Left ventricle myocardium inferior (tissue), 1 donor: ENCODE results near the gene PARP1. TPM values are rescaled to one million over a fixed set of nuclear protein-coding genes. Genes with fewer than 3 reads are reported as not detected.

Experiments
- DNase-seq: peaks from one replicate; pipeline ENCODE4 v3.0.0-alpha.2; 2020
- H3K27ac ChIP-seq: fragments of 200-600 bp; replicated peaks from 2 replicates; pipeline ENCODE4 v1.8.0; 2021
- H3K27me3 ChIP-seq: fragments of 200-600 bp; 2 replicates; pipeline ENCODE4 v1.8.0; 2021; ENCODE audit warnings: low read depth
- H3K36me3 ChIP-seq: fragments of 200-600 bp; 2 replicates; pipeline ENCODE4 v1.8.0; 2021
- H3K4me1 ChIP-seq: fragments of 200-600 bp; 2 replicates; pipeline ENCODE4 v1.8.0; 2021
- H3K4me3 ChIP-seq: fragments of 200-600 bp; 2 replicates; pipeline ENCODE4 v1.8.0; 2021; ENCODE audit warnings: mild to moderate bottlenecking, moderate library complexity
- H3K9me3 ChIP-seq: fragments of 200-600 bp; replicated peaks from 2 replicates; pipeline ENCODE4 v1.8.0; 2021
- CTCF ChIP-seq: fragments of 200-600 bp; IDR thresholded peaks from 2 replicates; pipeline ENCODE4 v1.8.0; 2021; ENCODE audit warnings: antibody characterized with exemption, mild to moderate bottlenecking, borderline replicate concordance
- intact Hi-C: fragments of 100-400 bp; cut with micrococcal nuclease; formaldehyde crosslinking; loops from one replicate; pipeline ENCODE4 v1.11.0; 2022
- total RNA-seq: library from RNA; stranded (reverse); fragmentation: NEBNext Ultra II Directional; extraction: Animal tissue kit (Norgen Biotek cat#: 25700); gene quantifications from one replicate; pipeline ENCODE4 v1.2.1, GENCODE V29; 2021
- donor health status: DM: no; HTN: yes; CAD: no; lungs with severe emphysema.

Gene PARP1
- total RNA-seq, 1 donor from 2014 or later: 138 TPM

DNA sequence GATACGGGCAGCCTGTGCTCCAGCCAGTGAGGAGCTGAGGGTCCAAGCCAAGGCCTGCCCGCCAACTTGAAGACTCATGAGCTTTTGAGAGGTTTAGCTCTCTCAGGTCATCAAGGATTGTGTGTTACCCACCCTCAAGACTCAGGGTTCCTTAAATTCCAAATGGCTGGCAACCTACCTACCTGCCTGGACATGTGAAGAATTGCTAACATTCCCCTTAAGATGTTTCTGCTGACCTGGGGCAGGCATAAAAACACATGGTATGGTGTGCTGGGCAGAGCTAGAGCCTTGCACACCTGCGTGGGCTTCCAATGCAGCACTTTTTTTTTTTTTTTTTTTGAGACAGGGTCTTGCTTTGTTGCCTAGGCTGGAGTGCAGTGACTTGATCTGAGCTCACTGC is 17.2 kb downstream of the PARP1 start:
- Histone ChIP-seq H3K27ac (no peak overlapping the region), H3K4me3 (no peak overlapping the region), H3K36me3 (peaks cover 74% of the 10 kb centered on the region), H3K27me3 (no peaks in the 10 kb centered on the region), H3K9me3 (no peaks in the 10 kb centered on the region), H3K4me1 (peaks cover 11% of the 10 kb centered on the region)
- DNase-seq: no peak
- TF ChIP-seq CTCF: no peak
- intact Hi-C loops: no loop called here

- no peaks in the 10 kb centered on the region for H3K4me1 ChIP-seq
- H3K27ac ChIP-seq: no peak overlapping the region
- peaks cover 91% of the 10 kb centered on the region for H3K36me3 ChIP-seq
- no peaks in the 10 kb centered on the region for H3K9me3 ChIP-seq
- intact Hi-C loops: no loop called here
- DNase-seq: no peak
- TF ChIP-seq CTCF: no peak
- H3K27me3 ChIP-seq: no peaks in the 10 kb centered on the region
- H3K4me3 ChIP-seq: no peak overlapping the region
Measured at GRCh38 chr1:226388131-226388530, 19.8 kb downstream of the PARP1 start.

GRCh38 chr1:226384717-226385116 is 23.2 kb downstream of the PARP1 start:
- no peak for TF ChIP-seq CTCF
- H3K9me3 ChIP-seq: no peaks in the 10 kb centered on the region
- no peak for DNase-seq
- no peak overlapping the region for H3K27ac ChIP-seq
- peaks cover 100% of the 10 kb centered on the region for H3K36me3 ChIP-seq
- no peaks in the 10 kb centered on the region for H3K27me3 ChIP-seq
- intact Hi-C loops: no loop called here
- H3K4me3 ChIP-seq: no peak overlapping the region
- H3K4me1 ChIP-seq: no peaks in the 10 kb centered on the region

GRCh38 chr1:226384040-226384439 is 23.9 kb downstream of the PARP1 start:
- intact Hi-C loops: no loop called here

DNA sequence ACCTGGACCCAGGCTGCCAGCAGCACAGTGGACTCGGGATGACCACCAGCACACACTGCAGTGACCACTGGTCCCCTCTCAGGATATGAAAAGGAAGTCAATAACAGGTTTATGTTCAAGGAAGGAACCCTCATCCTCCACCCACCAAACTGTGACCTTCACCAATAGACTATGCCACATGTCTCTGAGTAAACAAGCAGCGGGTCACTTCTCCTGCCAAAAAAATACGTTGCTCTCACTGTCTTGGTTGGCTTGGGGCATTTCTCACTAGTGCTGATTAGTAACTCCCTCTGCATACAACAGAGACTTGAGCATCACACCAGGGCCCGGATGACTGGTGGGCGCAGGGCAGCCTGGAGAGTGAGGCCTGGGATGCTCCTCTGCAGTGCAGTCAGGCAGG is 25.9 kb downstream of the PARP1 start:
- H3K36me3 ChIP-seq: peaks cover 100% of the 10 kb centered on the region
- no peak overlapping the region for H3K4me3 ChIP-seq
- intact Hi-C loops: no loop called here
- H3K4me1 ChIP-seq: peaks cover 5% of the 10 kb centered on the region
- no peaks in the 10 kb centered on the region for H3K27me3 ChIP-seq
- DNase-seq: no peak
- TF ChIP-seq CTCF: no peak
- no peaks in the 10 kb centered on the region for H3K9me3 ChIP-seq
- no peak overlapping the region for H3K27ac ChIP-seq

More at GRCh38 chr1:226384040-226384439, 23.9 kb downstream of the PARP1 start:
- Histone ChIP-seq H3K9me3 (no peaks in the 10 kb centered on the region), H3K36me3 (peaks cover 100% of the 10 kb centered on the region), H3K4me3 (no peak overlapping the region), H3K27ac (no peak overlapping the region), H3K27me3 (no peaks in the 10 kb centered on the region), H3K4me1 (no peaks in the 10 kb centered on the region)
- no peak for DNase-seq
- no peak for TF ChIP-seq CTCF
